ENCODE results near the gene MSRB2. TPM values are rescaled to one million over a fixed set of nuclear protein-coding genes. Genes with fewer than 3 reads are reported as not detected.

Gene MSRB2
- polyA plus RNA-seq, 1 donor from 2014 or later, result 15.3 TPM

- H3K79me2 ChIP-seq (replicated peaks; ENCODE audit: insufficient read depth, low read length), result no peaks in the 10 kb centered on the region
- H3K9me2 ChIP-seq (ENCODE audit: insufficient read depth, low read length), result no peaks in the 10 kb centered on the region
- no peaks in the 10 kb centered on the region for H4K20me1 ChIP-seq (ENCODE audit: insufficient read depth)
- H3K4me3 ChIP-seq (ENCODE audit: low read length), result no peak overlapping the region
- H3K9ac ChIP-seq (ENCODE audit: low read length), result no peak overlapping the region
- H3K4me2 ChIP-seq (ENCODE audit: low read length), result no peak overlapping the region
- H3K27ac ChIP-seq (ENCODE audit: low read length), result no peak overlapping the region
- H3F3A ChIP-seq (ENCODE audit: insufficient read depth, low read length, poor library complexity, severe bottlenecking), result no peaks in the 10 kb centered on the region
- H3K9me3 ChIP-seq (ENCODE audit: low read length), result no peaks in the 10 kb centered on the region
- no peaks in the 10 kb centered on the region for H3K27me3 ChIP-seq (ENCODE audit: insufficient read depth, low read depth, low read length)
- no peak overlapping the region for H2AFZ ChIP-seq (ENCODE audit: low read depth, low read length)
- no peak for TF ChIP-seq CTCF (IDR thresholded peaks at IDR 0.05; ENCODE audit: poor library complexity, severe bottlenecking)
- TF ChIP-seq POLR2AphosphoS5 (IDR thresholded peaks at IDR 0.05), result no peak
- TF ChIP-seq EZH2 (IDR thresholded peaks at IDR 0.05; ENCODE audit: borderline replicate concordance, insufficient read depth, low read length, poor library complexity, severe bottlenecking), result no peak
- TF ChIP-seq MXI1 (conservative IDR thresholded peaks at IDR 0.05; ENCODE audit: poor library complexity, severe bottlenecking), result no peak
- no peak for TF ChIP-seq RAD21 (conservative IDR thresholded peaks at IDR 0.05)
- TF ChIP-seq TAF1 (IDR thresholded peaks at IDR 0.05; ENCODE audit: low read depth), result no peak
- TF ChIP-seq SMC3 (conservative IDR thresholded peaks at IDR 0.05; ENCODE audit: poor library complexity), result no peak
- TF ChIP-seq REST (IDR thresholded peaks at IDR 0.05; ENCODE audit: borderline replicate concordance), result no peak
- TF ChIP-seq EP300 (conservative IDR thresholded peaks at IDR 0.05; ENCODE audit: poor library complexity, severe bottlenecking), result no peak
- no peaks in the 10 kb centered on the region for H3K36me3 ChIP-seq (ENCODE audit: insufficient read depth, low read length)
These were observed 48.0 kb upstream of the MSRB2 start for GRCh38 chr10:23047201-23048050.

DNA sequence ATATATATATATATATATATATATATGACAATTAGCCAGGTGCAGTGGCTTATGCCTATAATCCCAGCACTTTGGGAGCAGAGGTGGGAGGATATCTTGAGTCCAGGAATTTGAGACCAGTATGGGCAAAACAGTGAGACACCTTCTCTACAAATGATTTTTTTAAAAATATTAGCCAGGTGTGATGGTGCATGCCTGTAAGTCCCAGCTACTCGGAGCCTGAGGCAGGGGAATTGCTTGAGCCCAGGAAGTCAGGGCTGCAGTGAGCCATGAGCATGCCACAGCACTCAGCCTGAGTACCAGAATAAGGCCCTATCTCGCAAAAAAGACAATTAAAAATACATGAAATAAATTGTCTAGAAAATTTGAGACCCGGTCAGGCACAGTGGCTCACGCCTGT is 47.2 kb upstream of the MSRB2 start:
- Histone ChIP-seq H3K27ac (ENCODE audit: low read length) (no peak overlapping the region), H3K27me3 (ENCODE audit: insufficient read depth, low read depth, low read length) (no peaks in the 10 kb centered on the region), H3K9me2 (ENCODE audit: insufficient read depth, low read length) (no peaks in the 10 kb centered on the region), H3K9me3 (ENCODE audit: low read length) (no peaks in the 10 kb centered on the region), H4K20me1 (ENCODE audit: insufficient read depth) (no peaks in the 10 kb centered on the region), H3K9ac (ENCODE audit: low read length) (no peak overlapping the region), H3K4me3 (ENCODE audit: low read length) (no peak overlapping the region), H2AFZ (ENCODE audit: low read depth, low read length) (no peak overlapping the region), H3F3A (ENCODE audit: insufficient read depth, low read length, poor library complexity, severe bottlenecking) (no peaks in the 10 kb centered on the region), H3K36me3 (ENCODE audit: insufficient read depth, low read length) (no peaks in the 10 kb centered on the region), H3K79me2 (replicated peaks; ENCODE audit: insufficient read depth, low read length) (no peaks in the 10 kb centered on the region), H3K4me2 (ENCODE audit: low read length) (no peak overlapping the region)
- TF ChIP-seq REST (IDR thresholded peaks at IDR 0.05; ENCODE audit: borderline replicate concordance) (no peak), EP300 (conservative IDR thresholded peaks at IDR 0.05; ENCODE audit: poor library complexity, severe bottlenecking) (no peak), RAD21 (conservative IDR thresholded peaks at IDR 0.05) (no peak), TAF1 (IDR thresholded peaks at IDR 0.05; ENCODE audit: low read depth) (no peak), SMC3 (conservative IDR thresholded peaks at IDR 0.05; ENCODE audit: poor library complexity) (no peak), CTCF (IDR thresholded peaks at IDR 0.05; ENCODE audit: poor library complexity, severe bottlenecking) (no peak), MXI1 (conservative IDR thresholded peaks at IDR 0.05; ENCODE audit: poor library complexity, severe bottlenecking) (no peak), EZH2 (IDR thresholded peaks at IDR 0.05; ENCODE audit: borderline replicate concordance, insufficient read depth, low read length, poor library complexity, severe bottlenecking) (no peak), POLR2AphosphoS5 (IDR thresholded peaks at IDR 0.05) (no peak)

All from neural cell (in vitro differentiated cells).